PFSK-1 (cell line): ENCODE data around the gene BAX.

Experiments
- FOXP2 ChIP-seq: optimal IDR thresholded peaks from 2 replicates; pipeline ENCODE3; 2011; ENCODE audit warnings: borderline replicate concordance, control low read depth, inconsistent platforms; ENCODE audit not compliant: insufficient read depth; ENCODE audit errors: extremely low read length, extremely low read depth
- POLR2AphosphoS5 ChIP-seq: IDR thresholded peaks from 2 replicates; pipeline ENCODE4 v1.6.1; 2012; ENCODE audit warnings: low read depth, mild to moderate bottlenecking, control low read depth, low read length, moderate library complexity
- SIN3A ChIP-seq: IDR thresholded peaks from 2 replicates; pipeline ENCODE4 v1.6.1; 2012; ENCODE audit warnings: mild to moderate bottlenecking, low read length, moderate library complexity, borderline replicate concordance; ENCODE audit not compliant: insufficient read depth
- TAF1 ChIP-seq: IDR thresholded peaks from 2 replicates; pipeline ENCODE4 v1.6.1; 2012; ENCODE audit warnings: low read length, control low read depth, borderline replicate concordance; ENCODE audit not compliant: insufficient read depth
- TF ChIP-seq, protein P1 (sequence below), 2 experiments: IDR thresholded peaks; 2 replicates each; pipeline versions ENCODE4 v1.6.1 to v1.8.0; 2011 to 2012; ENCODE audit warnings: low read depth in 2 of 2, low read length in 2 of 2, control low read depth in 1 of 2, inconsistent platforms in 1 of 2, mild to moderate bottlenecking in 1 of 2, moderate library complexity in 1 of 2; ENCODE audit not compliant: insufficient read depth in 1 of 2

Gene BAX

DNA sequence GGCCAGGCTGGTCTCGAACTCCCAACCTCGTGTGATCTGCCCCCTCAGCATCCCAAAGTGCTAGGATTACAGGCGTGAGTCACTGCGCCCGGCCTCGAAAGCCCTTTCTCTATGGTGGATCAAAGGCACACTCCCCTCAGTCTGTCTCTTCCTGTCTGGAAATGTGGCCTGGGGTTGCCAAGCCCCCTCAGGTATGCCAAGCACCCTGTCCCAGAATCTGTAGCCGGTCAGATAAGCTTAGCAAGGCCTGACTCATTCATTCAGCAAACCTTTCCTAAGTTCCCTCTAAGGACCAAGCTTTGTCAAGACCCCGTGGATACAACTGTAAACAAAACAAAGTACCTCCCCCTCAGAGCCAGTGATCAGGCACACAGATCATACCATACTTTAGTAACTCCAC is 40.5 kb upstream of the BAX start:
- no peak for TF ChIP-seq SIN3A
- no peak for TF ChIP-seq POLR2AphosphoS5
- TF ChIP-seq FOXP2 = no peak
- no peak for TF ChIP-seq TAF1
- TF ChIP-seq, protein P1, sequence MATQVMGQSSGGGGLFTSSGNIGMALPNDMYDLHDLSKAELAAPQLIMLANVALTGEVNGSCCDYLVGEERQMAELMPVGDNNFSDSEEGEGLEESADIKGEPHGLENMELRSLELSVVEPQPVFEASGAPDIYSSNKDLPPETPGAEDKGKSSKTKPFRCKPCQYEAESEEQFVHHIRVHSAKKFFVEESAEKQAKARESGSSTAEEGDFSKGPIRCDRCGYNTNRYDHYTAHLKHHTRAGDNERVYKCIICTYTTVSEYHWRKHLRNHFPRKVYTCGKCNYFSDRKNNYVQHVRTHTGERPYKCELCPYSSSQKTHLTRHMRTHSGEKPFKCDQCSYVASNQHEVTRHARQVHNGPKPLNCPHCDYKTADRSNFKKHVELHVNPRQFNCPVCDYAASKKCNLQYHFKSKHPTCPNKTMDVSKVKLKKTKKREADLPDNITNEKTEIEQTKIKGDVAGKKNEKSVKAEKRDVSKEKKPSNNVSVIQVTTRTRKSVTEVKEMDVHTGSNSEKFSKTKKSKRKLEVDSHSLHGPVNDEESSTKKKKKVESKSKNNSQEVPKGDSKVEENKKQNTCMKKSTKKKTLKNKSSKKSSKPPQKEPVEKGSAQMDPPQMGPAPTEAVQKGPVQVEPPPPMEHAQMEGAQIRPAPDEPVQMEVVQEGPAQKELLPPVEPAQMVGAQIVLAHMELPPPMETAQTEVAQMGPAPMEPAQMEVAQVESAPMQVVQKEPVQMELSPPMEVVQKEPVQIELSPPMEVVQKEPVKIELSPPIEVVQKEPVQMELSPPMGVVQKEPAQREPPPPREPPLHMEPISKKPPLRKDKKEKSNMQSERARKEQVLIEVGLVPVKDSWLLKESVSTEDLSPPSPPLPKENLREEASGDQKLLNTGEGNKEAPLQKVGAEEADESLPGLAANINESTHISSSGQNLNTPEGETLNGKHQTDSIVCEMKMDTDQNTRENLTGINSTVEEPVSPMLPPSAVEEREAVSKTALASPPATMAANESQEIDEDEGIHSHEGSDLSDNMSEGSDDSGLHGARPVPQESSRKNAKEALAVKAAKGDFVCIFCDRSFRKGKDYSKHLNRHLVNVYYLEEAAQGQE (IDR thresholded peaks at IDR 0.05; ENCODE audit: insufficient read depth in 1 of 2, low read depth in 2 of 2, low read length in 2 of 2) = no peak

- TF ChIP-seq POLR2AphosphoS5 (no peak), SIN3A (no peak), FOXP2 (no peak), TAF1 (no peak)
- TF ChIP-seq, protein P1 (IDR thresholded peaks at IDR 0.05; ENCODE audit: insufficient read depth in 1 of 2, low read depth in 2 of 2, low read length in 2 of 2) = no peak
These were observed 38.9 kb upstream of the BAX start for GRCh38 chr19:48915757-48916156.

DNA sequence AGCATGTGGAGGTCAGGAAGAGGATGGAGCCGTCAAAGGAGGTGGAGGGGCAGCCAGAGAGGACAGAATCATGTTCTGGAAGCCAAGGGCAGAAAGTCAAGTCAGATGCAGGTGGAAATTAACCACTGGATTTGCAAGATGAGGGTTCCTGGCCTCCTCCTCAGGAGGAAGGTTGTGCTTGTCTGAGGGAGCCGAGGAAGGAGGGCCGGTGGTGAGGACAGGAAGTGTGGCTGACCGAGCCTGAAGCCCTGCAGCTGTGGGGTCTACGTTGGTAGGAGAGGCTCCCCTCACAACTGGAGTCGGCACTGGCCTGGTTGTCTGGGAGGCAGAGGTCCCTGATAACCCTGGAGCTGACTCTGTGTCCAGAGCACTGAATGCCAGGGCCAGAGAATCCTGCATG is 36.6 kb upstream of the BAX start:
- TF ChIP-seq SIN3A = no peak
- TF ChIP-seq FOXP2 = no peak
- no peak for TF ChIP-seq TAF1
- TF ChIP-seq POLR2AphosphoS5 = no peak
- TF ChIP-seq, protein P1 (IDR thresholded peaks at IDR 0.05; ENCODE audit: insufficient read depth in 1 of 2, low read depth in 2 of 2, low read length in 2 of 2) = no peak

DNA sequence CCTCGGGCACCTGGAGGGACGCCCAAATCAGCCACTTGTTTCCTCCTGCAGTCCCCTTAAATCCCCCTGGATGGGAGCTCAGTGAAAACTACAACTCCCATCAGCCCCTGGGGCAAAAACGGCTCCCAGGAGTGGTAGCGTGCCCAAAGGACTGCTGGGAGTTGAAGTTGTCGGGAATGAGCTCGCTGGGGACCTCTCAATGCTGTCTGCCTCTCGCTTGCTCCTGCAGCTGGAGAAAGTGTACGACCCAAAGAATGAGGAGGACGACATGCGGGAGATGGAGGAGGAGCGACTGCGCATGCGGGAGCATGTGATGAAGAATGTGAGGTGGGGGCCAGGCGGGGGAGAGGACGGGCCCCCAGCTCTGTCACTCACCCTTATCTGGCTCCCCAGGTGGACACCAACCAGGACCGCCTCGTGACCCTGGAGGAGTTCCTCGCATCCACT is 35.9 kb upstream of the BAX start:
- TF ChIP-seq POLR2AphosphoS5 (no peak), SIN3A (no peak), TAF1 (no peak), FOXP2 (no peak)
- TF ChIP-seq, protein P1 (IDR thresholded peaks at IDR 0.05; ENCODE audit: insufficient read depth in 1 of 2, low read depth in 2 of 2, low read length in 2 of 2) = no peak

DNA sequence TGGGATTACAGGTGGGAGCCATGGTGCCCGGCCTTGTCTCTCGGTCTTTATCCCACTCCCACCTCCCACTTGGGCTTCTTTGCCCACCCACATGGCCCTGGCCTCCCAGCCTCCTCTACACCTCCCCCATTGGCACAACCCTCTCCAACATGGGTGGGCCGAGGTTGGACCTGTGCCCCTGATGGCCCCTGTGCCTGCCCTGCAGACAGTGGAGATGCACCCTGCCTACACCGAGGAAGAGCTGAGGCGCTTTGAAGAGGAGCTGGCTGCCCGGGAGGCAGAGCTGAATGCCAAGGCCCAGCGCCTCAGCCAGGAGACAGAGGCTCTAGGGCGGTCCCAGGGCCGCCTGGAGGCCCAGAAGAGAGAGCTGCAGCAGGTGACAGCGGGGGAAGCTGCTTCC is 33.7 kb upstream of the BAX start:
- TF ChIP-seq POLR2AphosphoS5 (no peak), FOXP2 (no peak), TAF1 (no peak), SIN3A (no peak)
- TF ChIP-seq, protein P1 (IDR thresholded peaks at IDR 0.05; ENCODE audit: insufficient read depth in 1 of 2, low read depth in 2 of 2, low read length in 2 of 2) = no peak
